ENCODE results near the gene CACNA2D4.

Gene CACNA2D4

GRCh38 chr12:1884651-1885050, 33.8 kb downstream of the CACNA2D4 start:
- no peak overlapping the region for H3K4me3 ChIP-seq (replicated peaks; ENCODE audit: low read depth, low read length)
- no peak for DNase-seq (ENCODE audit: extremely low read depth, insufficient read length)
- no peaks in the 10 kb centered on the region for H3K27me3 ChIP-seq (replicated peaks; ENCODE audit: control insufficient read depth, insufficient read depth, low read length)
- no peaks in the 10 kb centered on the region for H3K36me3 ChIP-seq (ENCODE audit: control insufficient read depth, insufficient read depth, low read length)
- no peak for TF ChIP-seq CTCF (IDR thresholded peaks at IDR 0.05; ENCODE audit: insufficient read depth, low read length, poor library complexity, severe bottlenecking)

DNA sequence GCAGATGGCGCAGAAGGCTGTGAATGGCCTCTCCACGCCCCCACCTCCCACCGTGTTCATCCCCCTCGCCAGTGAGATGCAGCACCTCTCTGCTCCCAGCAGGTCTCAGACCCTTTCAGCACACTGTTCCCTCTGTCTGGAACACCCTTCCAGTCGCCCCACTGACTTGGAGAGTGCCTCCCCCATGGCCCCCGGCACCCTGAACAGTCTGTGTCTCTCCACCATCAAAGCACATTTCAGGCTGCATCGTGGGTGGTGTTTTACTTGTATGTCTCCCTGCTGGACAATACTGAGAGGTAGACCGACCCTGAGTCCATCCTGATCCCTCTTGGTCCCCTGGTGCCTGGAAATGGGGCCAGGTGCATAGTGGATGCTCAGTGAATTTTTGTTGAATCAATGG, 34.9 kb downstream of the CACNA2D4 start:
- Histone ChIP-seq H3K4me3 (replicated peaks; ENCODE audit: low read depth, low read length) (no peak overlapping the region), H3K27me3 (replicated peaks; ENCODE audit: control insufficient read depth, insufficient read depth, low read length) (no peaks in the 10 kb centered on the region), H3K36me3 (ENCODE audit: control insufficient read depth, insufficient read depth, low read length) (no peaks in the 10 kb centered on the region)
- DNase-seq (ENCODE audit: extremely low read depth, insufficient read length) = no peak
- no peak for TF ChIP-seq CTCF (IDR thresholded peaks at IDR 0.05; ENCODE audit: insufficient read depth, low read length, poor library complexity, severe bottlenecking)

- Histone ChIP-seq H3K4me3 (replicated peaks; ENCODE audit: low read depth, low read length) (no peak overlapping the region), H3K27me3 (replicated peaks; ENCODE audit: control insufficient read depth, insufficient read depth, low read length) (no peaks in the 10 kb centered on the region; the same call in 1 of the 2 replicates), H3K36me3 (ENCODE audit: control insufficient read depth, insufficient read depth, low read length) (no peaks in the 10 kb centered on the region)
- no peak for DNase-seq (ENCODE audit: extremely low read depth, insufficient read length)
- no peak for TF ChIP-seq CTCF (IDR thresholded peaks at IDR 0.05; ENCODE audit: insufficient read depth, low read length, poor library complexity, severe bottlenecking)
These were observed 35.5 kb downstream of the CACNA2D4 start for GRCh38 chr12:1882850-1883470.

- no peak for DNase-seq (ENCODE audit: extremely low read depth, insufficient read length)
- H3K27me3 ChIP-seq (replicated peaks; ENCODE audit: control insufficient read depth, insufficient read depth, low read length) = no peaks in the 10 kb centered on the region; the same call in 1 of the 2 replicates
These were observed 36.0 kb downstream of the CACNA2D4 start for GRCh38 chr12:1882405-1882804.

DNA sequence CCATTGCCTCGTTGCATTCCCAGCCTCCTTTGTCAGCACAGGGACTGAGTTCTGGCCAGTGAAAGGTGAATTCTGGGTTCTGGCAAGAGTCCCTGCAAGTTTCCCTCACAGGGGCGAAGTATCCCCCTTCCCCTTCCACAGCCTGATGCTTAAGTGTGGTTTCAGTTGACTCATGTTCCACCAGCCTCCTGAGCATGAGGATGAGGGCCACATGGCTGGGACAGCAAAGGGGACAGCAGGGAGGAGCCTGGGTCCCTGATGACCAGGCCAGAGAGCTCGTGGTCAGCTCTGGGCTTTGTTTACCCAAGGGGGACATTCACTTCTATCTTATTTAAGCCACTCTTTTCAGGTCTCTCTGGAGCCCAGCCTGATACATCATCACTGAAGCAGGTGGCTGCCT, 36.5 kb downstream of the CACNA2D4 start:
- no peak overlapping the region for H3K4me3 ChIP-seq (replicated peaks; ENCODE audit: low read depth, low read length)
- no peaks in the 10 kb centered on the region; the same call in 1 of the 2 replicates for H3K27me3 ChIP-seq (replicated peaks; ENCODE audit: control insufficient read depth, insufficient read depth, low read length)
- DNase-seq (ENCODE audit: extremely low read depth, insufficient read length) = no peak
- no peaks in the 10 kb centered on the region for H3K36me3 ChIP-seq (ENCODE audit: control insufficient read depth, insufficient read depth, low read length)
- TF ChIP-seq CTCF (IDR thresholded peaks at IDR 0.05; ENCODE audit: insufficient read depth, low read length, poor library complexity, severe bottlenecking) = no peak

More at GRCh38 chr12:1882405-1882804, 36.0 kb downstream of the CACNA2D4 start:
- no peaks in the 10 kb centered on the region for H3K36me3 ChIP-seq (ENCODE audit: control insufficient read depth, insufficient read depth, low read length)
- no peak overlapping the region for H3K4me3 ChIP-seq (replicated peaks; ENCODE audit: low read depth, low read length)
- no peak for TF ChIP-seq CTCF (IDR thresholded peaks at IDR 0.05; ENCODE audit: insufficient read depth, low read length, poor library complexity, severe bottlenecking)

DNA sequence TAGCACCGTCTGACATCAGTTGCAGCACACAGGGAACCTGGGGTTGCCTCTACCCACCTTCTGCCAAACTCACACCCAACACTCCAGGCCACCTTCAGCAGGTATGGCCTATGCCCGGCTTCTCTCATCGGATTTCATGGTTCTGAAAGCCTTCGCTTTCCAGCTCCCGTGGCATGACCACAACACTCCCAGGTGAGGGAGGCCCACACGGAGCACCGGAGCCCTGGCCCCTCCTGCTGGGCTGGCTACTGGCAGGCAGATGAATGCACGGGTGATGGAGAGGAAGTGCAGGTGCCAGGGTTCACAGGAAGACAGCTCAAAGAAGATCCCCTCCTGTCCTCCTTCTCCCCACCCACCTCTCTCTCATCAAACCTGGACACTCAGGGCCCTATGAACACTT, 37.2 kb downstream of the CACNA2D4 start:
- no peak for DNase-seq (ENCODE audit: extremely low read depth, insufficient read length)
- no peak for TF ChIP-seq CTCF (IDR thresholded peaks at IDR 0.05; ENCODE audit: insufficient read depth, low read length, poor library complexity, severe bottlenecking)
- H3K36me3 ChIP-seq (ENCODE audit: control insufficient read depth, insufficient read depth, low read length) = no peaks in the 10 kb centered on the region
- no peak overlapping the region for H3K4me3 ChIP-seq (replicated peaks; ENCODE audit: low read depth, low read length)
- no peaks in the 10 kb centered on the region; the same call in 1 of the 2 replicates for H3K27me3 ChIP-seq (replicated peaks; ENCODE audit: control insufficient read depth, insufficient read depth, low read length)
